Natural killer cell treated with Interleukin-12 subunit alpha and Interleukin-12 subunit beta and Interleukin-15 and Interleukin-18, amount 100 ng/mL, for 72 hours (primary cell): ENCODE results near the gene ABCC10. TPM values are rescaled to one million over a fixed set of nuclear protein-coding genes. Genes with fewer than 3 reads are reported as not detected.
"Not testable (repeated sequence)": the region's sequence is repeated elsewhere in the genome, so short reads cannot be mapped to it uniquely, and the experiment has no call there.

Experiments
- ATAC-seq, 2 donors: fragments of 150-1000 bp; cut with Tn5 transposase in 1 of 2; sonication (Bioruptor Pico), chemical (Tn5 transposase) in 1 of 2; 2 replicates each; pipeline ENCODE4 v1.10.0; 2021
- DNase-seq: peaks from one replicate; pipeline ENCODE4 v3.0.0; 2022; ENCODE audit warnings: low spot score
- H3K27ac Mint-ChIP-seq, 2 donors: 1 replicate in 1 of 2; 2 replicates in 1 of 2; pipeline ENCODE4 v1.8.0; 2022; ENCODE audit warnings: mixed read lengths in 2 of 2, mild to moderate bottlenecking in 1 of 2, moderate library complexity in 1 of 2
- H3K27me3 Mint-ChIP-seq, 2 donors: 1 replicate in 1 of 2; 2 replicates in 1 of 2; pipeline ENCODE4 v1.8.0; 2022; ENCODE audit warnings: mixed read lengths in 2 of 2
- H3K36me3 Mint-ChIP-seq: one replicate; pipeline ENCODE4 v1.8.0; 2022; ENCODE audit warnings: mixed read lengths
- H3K4me1 Mint-ChIP-seq, 2 donors: 1 replicate in 1 of 2; 2 replicates in 1 of 2; pipeline ENCODE4 v1.8.0; 2022; ENCODE audit warnings: low read depth in 2 of 2, mixed read lengths in 2 of 2, mild to moderate bottlenecking in 1 of 2
- H3K4me3 Mint-ChIP-seq: one replicate; pipeline ENCODE4 v1.8.0; 2022; ENCODE audit warnings: mixed read lengths
- H3K9me3 Mint-ChIP-seq: 2 replicates; pipeline ENCODE4 v1.8.0; 2022; ENCODE audit warnings: mixed read lengths
- total RNA-seq, 2 donors: library from RNA; stranded (reverse); gene quantifications; one replicate each; pipeline ENCODE4 v1.2.3, GENCODE V29; 2022

The ABCC10 gene
- total RNA-seq, 2 donors from 2014 or later: 41.8 to 82.9 TPM

DNA sequence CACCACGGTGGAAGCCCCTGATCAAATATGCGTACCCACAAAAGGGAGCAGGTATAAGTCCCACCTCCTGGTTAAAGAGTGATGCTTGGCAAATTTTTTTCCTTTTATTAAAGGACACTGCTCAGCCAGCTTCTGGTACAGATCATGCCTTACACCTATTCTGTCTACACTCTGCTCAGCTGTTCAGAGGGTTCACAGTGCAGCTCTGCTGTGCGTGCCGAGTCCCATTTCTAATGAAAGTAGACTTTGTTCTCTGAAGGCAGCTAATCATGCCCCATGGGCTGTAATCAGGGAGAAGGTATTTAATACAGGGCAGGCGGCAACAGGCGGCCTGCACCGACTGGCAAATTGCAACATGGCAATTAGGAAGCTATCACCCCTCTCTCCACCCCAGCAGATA is 66.5 kb downstream of the ABCC10 start:
- no peaks in the 10 kb centered on the region for H3K9me3 Mint-ChIP-seq
- no peaks in the 10 kb centered on the region for H3K36me3 Mint-ChIP-seq
- no peak overlapping the region for H3K4me3 Mint-ChIP-seq
- DNase-seq (no peak), ATAC-seq (no peak)
- no peaks in the 10 kb centered on the region for H3K27me3 Mint-ChIP-seq
- no peak overlapping the region for H3K27ac Mint-ChIP-seq
- H3K4me1 Mint-ChIP-seq: peaks cover 22 to 29% of the 10 kb centered on the region in 2 donors

DNA sequence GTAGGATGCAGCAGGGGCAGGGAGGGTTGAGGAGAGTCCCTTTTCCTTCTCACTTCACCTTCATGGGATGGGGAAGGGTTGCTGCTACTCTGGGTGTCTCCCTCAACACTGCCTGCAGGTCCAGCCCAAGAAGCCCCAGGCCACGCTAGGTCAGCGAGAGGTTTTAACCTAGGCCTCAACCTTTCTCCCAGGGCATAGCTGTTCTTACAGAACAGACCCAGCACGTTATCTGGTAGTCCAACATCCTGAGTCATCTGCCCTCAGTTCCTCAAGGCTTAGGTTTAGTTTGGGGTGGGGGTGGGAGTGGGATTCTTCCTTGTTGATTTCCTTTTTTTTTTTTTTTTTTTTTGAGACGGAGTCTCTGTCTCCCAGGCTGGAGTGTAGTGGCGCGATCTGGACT is 67.0 kb downstream of the ABCC10 start:
- Mint-ChIP-seq H3K36me3 (no peaks in the 10 kb centered on the region), H3K4me3 (no peak overlapping the region), H3K27ac (no peak overlapping the region), H3K4me1 (peaks cover 22 to 30% of the 10 kb centered on the region in 2 donors), H3K27me3 (no peaks in the 10 kb centered on the region), H3K9me3 (no peaks in the 10 kb centered on the region)
- ATAC-seq (no peak), DNase-seq (no peak)

DNA sequence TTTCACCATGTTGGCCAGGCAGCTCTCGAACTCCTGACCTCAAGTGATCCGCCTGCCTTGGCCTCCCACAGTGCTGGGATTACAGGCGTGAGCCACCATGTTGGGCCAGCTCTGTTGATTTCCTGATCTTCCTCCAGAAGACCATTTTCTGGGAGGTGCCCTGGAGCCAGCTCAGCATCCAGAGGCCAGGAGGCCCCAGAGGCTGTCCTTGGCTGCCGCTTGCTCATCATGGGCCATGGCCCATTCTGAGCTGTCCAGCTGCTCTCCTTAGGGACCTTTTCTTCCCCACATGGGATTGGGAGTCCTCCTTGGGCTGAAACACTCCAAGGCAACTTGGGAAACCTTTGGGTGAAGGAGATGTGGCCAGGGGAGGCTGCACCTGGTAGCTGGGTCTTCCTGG is 67.4 kb downstream of the ABCC10 start:
- ATAC-seq: no peak
- H3K9me3 Mint-ChIP-seq: no peaks in the 10 kb centered on the region

DNA sequence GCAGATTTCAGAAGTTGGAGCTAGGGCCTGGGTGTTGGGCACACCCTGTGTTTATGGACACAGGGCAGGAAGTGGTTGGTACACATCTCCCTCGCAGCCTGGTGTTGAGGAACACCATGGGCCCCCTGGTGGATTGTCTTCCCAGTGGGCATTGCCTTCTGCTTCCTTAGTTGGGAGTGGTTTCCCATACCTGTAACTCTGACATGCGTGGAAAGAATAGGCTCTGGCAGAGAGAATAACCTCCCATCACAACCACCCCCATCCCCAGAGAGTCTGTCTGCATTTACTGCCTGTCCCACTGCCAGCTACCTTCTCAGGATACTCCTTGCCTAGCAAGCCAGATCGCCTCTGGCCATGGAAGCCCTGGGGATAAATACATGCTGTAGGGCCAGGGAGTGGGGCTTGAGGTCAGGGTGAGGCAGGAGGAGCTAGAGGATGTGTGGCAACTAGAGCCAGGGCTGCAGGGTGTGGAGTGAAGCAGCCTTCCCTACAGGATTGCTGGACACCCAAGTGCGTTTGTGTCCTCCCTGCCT is 68.1 kb downstream of the ABCC10 start:
- H3K4me1 Mint-ChIP-seq: peaks cover 22 to 27% of the 10 kb centered on the region in 2 donors
- no peak overlapping the region for H3K27ac Mint-ChIP-seq
- peak; percentile 39 to 63 for ATAC-seq
- H3K27me3 Mint-ChIP-seq: no peaks in the 10 kb centered on the region
- no peaks in the 10 kb centered on the region for H3K36me3 Mint-ChIP-seq
- H3K9me3 Mint-ChIP-seq: no peaks in the 10 kb centered on the region
- peak overlapping the region; percentile 66 for H3K4me3 Mint-ChIP-seq
- DNase-seq: no peak

More for the DNA sequence above, 67.4 kb downstream of the ABCC10 start:
- H3K27ac Mint-ChIP-seq: no peak overlapping the region
- no peak for DNase-seq
- peaks cover 22 to 32% of the 10 kb centered on the region in 2 donors for H3K4me1 Mint-ChIP-seq
- no peaks in the 10 kb centered on the region for H3K36me3 Mint-ChIP-seq
- H3K27me3 Mint-ChIP-seq: no peaks in the 10 kb centered on the region
- peak overlapping the region; percentile 66 for H3K4me3 Mint-ChIP-seq

DNA sequence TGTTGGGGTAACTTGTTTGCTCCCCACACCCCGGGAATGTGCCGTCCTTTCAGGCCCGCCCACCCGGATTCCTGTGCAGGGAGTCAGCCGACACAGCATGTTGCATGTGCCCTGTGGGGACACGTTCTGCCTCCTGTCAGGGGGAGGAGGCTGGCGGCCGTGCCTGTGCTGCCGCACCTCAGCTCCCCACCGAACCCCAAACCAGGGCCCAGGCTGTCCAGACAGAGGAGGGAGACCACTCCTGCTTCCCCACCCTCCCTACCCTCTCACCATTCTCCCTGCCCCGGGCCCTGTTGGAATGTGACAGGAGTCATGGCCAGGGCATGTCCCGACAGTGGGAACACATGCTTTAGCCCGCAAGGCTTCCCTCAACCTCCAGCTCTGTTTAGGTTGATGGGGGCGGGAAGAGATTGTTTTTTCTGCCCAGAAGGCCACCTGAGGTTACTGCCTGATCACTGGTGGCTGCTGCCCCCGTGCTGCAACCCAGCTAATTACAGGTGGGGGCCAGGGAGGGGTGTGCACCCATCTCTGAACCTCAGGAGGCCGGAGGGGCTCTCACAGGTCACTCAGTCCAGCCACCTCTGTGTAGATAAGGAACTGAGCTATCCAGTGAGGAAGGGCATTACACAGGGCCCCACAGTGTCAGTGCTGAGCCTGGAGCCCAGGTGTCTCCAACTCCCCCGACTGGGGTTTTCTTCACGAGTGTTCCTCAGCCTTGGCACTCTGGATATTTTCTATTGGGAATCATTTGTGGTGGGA is 69.2 kb downstream of the ABCC10 start:
- Mint-ChIP-seq H3K36me3 (no peaks in the 10 kb centered on the region), H3K4me1 (peaks cover 22 to 27% of the 10 kb centered on the region in 2 donors), H3K4me3 (no peak overlapping the region), H3K27ac (no peak overlapping the region), H3K9me3 (no peaks in the 10 kb centered on the region), H3K27me3 (no peaks in the 10 kb centered on the region)
- ATAC-seq (no peak), DNase-seq (no peak)

DNA sequence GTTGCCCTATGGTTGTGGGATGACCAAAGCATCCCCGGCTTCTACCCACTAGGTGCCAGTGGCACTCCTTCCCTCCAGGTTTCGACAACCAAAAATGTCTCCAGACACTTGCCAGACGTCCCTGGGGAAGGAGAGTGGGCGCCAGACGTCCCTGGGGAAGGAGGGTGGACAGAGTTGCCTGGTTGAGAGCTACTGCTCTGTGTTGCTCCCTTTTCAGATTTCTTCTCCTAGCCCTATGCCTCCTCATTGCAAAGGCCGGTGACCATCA is 69.7 kb downstream of the ABCC10 start:
- Mint-ChIP-seq H3K4me1 (peaks cover 22 to 27% of the 10 kb centered on the region in 2 donors), H3K27me3 (no peaks in the 10 kb centered on the region), H3K4me3 (no peak overlapping the region), H3K27ac (peak overlapping the region in 1 of 2 donors; percentile 66), H3K36me3 (no peaks in the 10 kb centered on the region), H3K9me3 (no peaks in the 10 kb centered on the region)
- ATAC-seq: no peak
- no peak for DNase-seq

DNA sequence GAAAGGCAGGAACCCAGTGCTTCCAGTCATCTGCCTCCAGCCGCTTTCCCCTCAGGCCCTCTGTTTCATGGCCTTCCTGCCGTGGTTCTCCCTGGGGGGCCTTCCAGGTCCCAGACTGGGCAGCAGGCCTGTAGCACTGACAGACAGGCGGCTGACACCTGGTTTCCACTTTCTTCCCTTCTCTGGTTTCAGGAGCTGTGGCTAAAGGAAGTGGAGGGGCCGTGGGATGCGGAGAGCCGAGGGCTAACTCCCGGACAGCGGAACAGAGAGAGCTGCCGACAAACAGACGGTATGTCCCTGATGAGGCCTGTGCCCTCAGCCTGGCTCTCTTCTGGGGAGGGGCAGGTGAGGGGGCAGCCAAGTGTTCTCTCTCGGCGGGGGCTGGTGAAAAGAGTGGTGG is 70.3 kb downstream of the ABCC10 start:
- no peak for ATAC-seq
- H3K36me3 Mint-ChIP-seq: no peaks in the 10 kb centered on the region
- peak overlapping the region in 1 of 2 donors; percentile 66 for H3K27ac Mint-ChIP-seq

DNA sequence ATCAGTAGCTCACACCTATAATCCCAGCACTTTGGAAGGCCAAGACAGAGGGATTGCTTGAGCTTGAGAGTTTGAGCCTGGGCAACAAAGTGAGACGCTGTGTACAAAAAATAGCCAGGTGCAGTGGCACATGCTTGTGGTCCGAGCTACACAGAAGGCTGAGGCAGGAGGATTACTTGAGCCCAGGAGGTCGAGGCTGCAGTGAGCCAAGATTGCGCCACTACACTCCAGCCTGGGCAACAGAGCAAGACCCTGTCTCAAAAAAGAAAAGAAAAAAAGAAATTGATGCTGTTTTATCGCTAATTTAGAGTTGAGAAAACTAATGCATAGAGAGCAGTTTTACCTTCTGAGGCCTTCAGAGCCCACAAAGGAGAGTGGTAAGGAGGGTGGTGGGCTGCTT is 71.0 kb downstream of the ABCC10 start:
- H3K4me3 Mint-ChIP-seq, H3K36me3 Mint-ChIP-seq, ATAC-seq, DNase-seq, H3K27me3 Mint-ChIP-seq, H3K9me3 Mint-ChIP-seq, H3K27ac Mint-ChIP-seq: not testable (repeated sequence)
- H3K4me1 Mint-ChIP-seq: peaks cover 12 to 20% of the 10 kb centered on the region in 2 donors

More for the DNA sequence above, 70.3 kb downstream of the ABCC10 start:
- no peak overlapping the region for H3K4me3 Mint-ChIP-seq
- H3K9me3 Mint-ChIP-seq: no peaks in the 10 kb centered on the region
- DNase-seq: no peak
- peaks cover 18 to 23% of the 10 kb centered on the region in 2 donors for H3K4me1 Mint-ChIP-seq
- H3K27me3 Mint-ChIP-seq: no peaks in the 10 kb centered on the region

DNA sequence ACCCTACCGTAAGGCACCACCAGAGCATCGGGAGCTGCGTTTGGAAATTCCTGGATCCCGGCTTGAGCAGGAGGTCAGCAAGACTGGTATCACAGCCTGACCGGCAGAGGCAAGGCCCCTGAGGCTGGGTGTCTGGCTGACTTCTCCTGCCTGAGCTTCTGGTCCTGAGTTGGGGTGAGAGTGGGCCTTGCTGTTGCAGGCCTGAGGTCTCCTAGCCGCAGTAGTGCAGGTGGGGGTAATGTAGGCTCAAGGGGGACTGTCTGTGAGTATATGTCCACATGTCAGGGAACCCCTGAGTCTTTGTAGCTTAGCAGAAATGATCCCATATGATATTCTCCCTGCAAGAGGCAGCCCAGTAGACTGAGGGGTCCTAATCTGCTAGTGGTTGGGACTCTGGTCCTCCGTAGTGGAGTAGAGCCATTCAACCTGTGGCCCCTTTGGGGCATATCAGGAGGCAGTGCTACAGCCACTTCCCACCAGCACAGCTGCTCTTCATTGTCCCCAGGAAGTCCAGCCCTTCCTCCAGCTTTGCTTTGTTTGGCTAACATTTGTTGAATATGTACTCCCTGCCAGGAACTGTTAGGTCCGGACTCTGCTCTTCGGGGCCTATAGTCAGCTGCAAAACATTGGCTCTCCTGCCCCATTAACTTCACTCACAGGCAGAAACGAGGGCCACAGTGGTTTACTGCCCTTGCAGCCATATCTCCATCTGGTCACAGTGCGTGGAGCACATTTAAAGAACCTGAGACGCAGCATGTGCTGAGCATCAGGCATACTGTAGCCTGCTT is 71.9 kb downstream of the ABCC10 start:
- Mint-ChIP-seq H3K9me3 (no peaks in the 10 kb centered on the region), H3K27me3 (no peaks in the 10 kb centered on the region), H3K4me1 (peaks cover 10 to 14% of the 10 kb centered on the region in 2 donors), H3K36me3 (no peaks in the 10 kb centered on the region), H3K4me3 (no peak overlapping the region), H3K27ac (no peak overlapping the region)
- ATAC-seq (no peak), DNase-seq (no peak)

Other genes starting within 250 kb of the ABCC10 start
- gene CUL9, start 245.3 kb upstream of the ABCC10 start, total RNA-seq: 10 to 100 TPM; 41.5 to 85.8 TPM
- 10 to 100 TPM; 15.0 to 32.5 TPM for gene DNPH1, start 198.1 kb upstream of the ABCC10 start, total RNA-seq
- under 1 TPM; 0.75 to 0.81 TPM for gene TTBK1, start 184.1 kb upstream of the ABCC10 start, total RNA-seq
- gene SLC22A7, start 129.3 kb upstream of the ABCC10 start, total RNA-seq: not detected
- 1 to 10 TPM in 1 of 2 donors, not detected in 1; 2.0 TPM for gene CRIP3, start 118.7 kb upstream of the ABCC10 start, total RNA-seq
- 10 to 100 TPM in 1 of 2 donors, 1 to 10 TPM in 1; 6.4 to 11.3 TPM for gene ZNF318, start 57.9 kb upstream of the ABCC10 start, total RNA-seq
- under 1 TPM in 1 of 2 donors, not detected in 1; 0.14 TPM for gene DLK2, start 28.0 kb downstream of the ABCC10 start, total RNA-seq
- gene TJAP1, start 50.0 kb downstream of the ABCC10 start, total RNA-seq: 10 to 100 TPM; 44.6 to 80.4 TPM
- gene LRRC73, start 82.8 kb downstream of the ABCC10 start, total RNA-seq: under 1 TPM; 0.36 to 0.39 TPM
- 10 to 100 TPM; 53.8 to 69.9 TPM for gene YIPF3, start 89.4 kb downstream of the ABCC10 start, total RNA-seq
- gene POLR1C, start 89.5 kb downstream of the ABCC10 start, total RNA-seq: 10 to 100 TPM; 46.9 to 61.5 TPM
- 100 to 1,000 TPM in 1 of 2 donors, 10 to 100 TPM in 1; 80.0 to 178 TPM for gene XPO5, start 148.5 kb downstream of the ABCC10 start, total RNA-seq
- 10 to 100 TPM; 25.6 to 53.4 TPM for gene POLH, start 148.6 kb downstream of the ABCC10 start, total RNA-seq
- gene GTPBP2, start 201.7 kb downstream of the ABCC10 start, total RNA-seq: 100 to 1,000 TPM in 1 of 2 donors, 10 to 100 TPM in 1; 85.4 to 116 TPM
- gene MAD2L1BP, start 208.3 kb downstream of the ABCC10 start, total RNA-seq: 10 to 100 TPM; 37.1 to 39.7 TPM
- gene RSPH9, start 217.5 kb downstream of the ABCC10 start, total RNA-seq: not detected